Kidney (tissue), 14 donors: ENCODE results near the gene ARMH3. TPM values are rescaled to one million over a fixed set of nuclear protein-coding genes. Genes with fewer than 3 reads are reported as not detected.

Experiments used
- DNase-seq, 5 donors: peaks; one replicate each; pipeline ENCODE4 v3.0.0-alpha.2; 2013 to 2020
- FAIRE-seq: peaks from 2 replicates; lab custom pipeline; 2012; peaks lifted over from hg19 to GRCh38; lab: Jason Lieb, UNC
- H3K27ac ChIP-seq, 2 donors: one replicate each; pipeline ENCODE4 v1.7.0; 2013; ENCODE audit warnings: low read depth in 2 of 2, low read length in 2 of 2, inconsistent platforms in 1 of 2
- H3K27me3 ChIP-seq: one replicate; pipeline ENCODE4 v1.7.1; 2013; ENCODE audit warnings: low read length, inconsistent platforms; ENCODE audit not compliant: control insufficient read depth, insufficient read depth
- H3K36me3 ChIP-seq, 3 donors: one replicate each; pipeline versions ENCODE4 v1.7.0 to v1.7.1; 2013; ENCODE audit warnings: low read length in 3 of 3, control low read depth in 1 of 3, inconsistent platforms in 1 of 3; ENCODE audit not compliant: insufficient read depth in 3 of 3, control insufficient read depth in 2 of 3
- H3K4me1 ChIP-seq, 3 donors: one replicate each; pipeline versions ENCODE4 v1.7.0 to v1.7.1; 2013; ENCODE audit warnings: low read length in 3 of 3, inconsistent platforms in 1 of 3, low read depth in 1 of 3; ENCODE audit not compliant: control insufficient read depth in 2 of 3, insufficient read depth in 2 of 3
- H3K4me3 ChIP-seq, 3 donors: one replicate each; pipeline versions ENCODE4 v1.7.0 to v1.8.1; 2013; ENCODE audit warnings: low read length in 3 of 3, control low read depth in 1 of 3, inconsistent platforms in 1 of 3
- H3K9ac ChIP-seq, 3 donors: one replicate each; pipeline versions ENCODE4 v1.7.0 to v1.7.1; 2013; ENCODE audit warnings: low read length in 3 of 3, control low read depth in 1 of 3, inconsistent platforms in 1 of 3
- H3K9me3 ChIP-seq, 3 donors: one replicate each; pipeline versions ENCODE4 v1.7.0 to v1.7.1; 2013; ENCODE audit warnings: low read length in 3 of 3, control low read depth in 1 of 3, inconsistent platforms in 1 of 3; ENCODE audit not compliant: control insufficient read depth in 2 of 3, insufficient read depth in 1 of 3
- CTCF ChIP-seq: IDR thresholded peaks from 3 replicates; pipeline ENCODE4 v1.5.1; 2012; ENCODE audit warnings: mild to moderate bottlenecking, moderate library complexity, borderline replicate concordance; ENCODE audit not compliant: insufficient read depth; ENCODE audit errors: extremely low read depth
- intact Hi-C: fragments of 100-400 bp; cut with DNase I; formaldehyde crosslinking; loops from one replicate; pipeline ENCODE4 v1.11.1; 2022
- polyA plus RNA-seq: library from polyadenylated mRNA; stranded (reverse); fragments of 350-450 nt; fragmentation: Illumina TruSeq; extraction: RNeasy Lipid Tissue Mini Kit (QIAGEN cat#74804); gene quantifications from one replicate; pipeline ENCODE4 v1.2.3, GENCODE V29; 2014; ENCODE audit warnings: low read depth, low replicate concordance; ENCODE audit not compliant: insufficient read depth
- total RNA-seq: library from RNA; stranded (reverse); fragmentation: NEBNext Ultra II Directional; extraction: Animal tissue kit (Norgen Biotek cat#: 25700); gene quantifications from one replicate; pipeline ENCODE4 v1.2.1, GENCODE V29; 2021
- donor health status: control.
- donor health status: control.
- donor health status: control.
- donor health status: control.
- donor health status: control.
- donor health status: DM: yes; HTN: yes; CAD: no.
- donor health status: Normal renal cell carcinoma (clear cell type).

The ARMH3 gene
- total and polyA plus RNA-seq, 2 donors from 2014 or later: 14.0 to 26.1 TPM

GRCh38 chr10:101895781-101896180, 160.2 kb downstream of the ARMH3 start:
- FAIRE-seq: no peak
- H3K27me3 ChIP-seq: no peaks in the 10 kb centered on the region
- H3K4me1 ChIP-seq: peaks cover 0 to 12% (median 0%) of the 10 kb centered on the region in 3 donors
- H3K36me3 ChIP-seq: no peaks in the 10 kb centered on the region
- intact Hi-C loops: no loop called here
- no peak overlapping the region for H3K27ac ChIP-seq
- no peaks in the 10 kb centered on the region for H3K9me3 ChIP-seq
- no peak overlapping the region for H3K4me3 ChIP-seq
- no peak overlapping the region for H3K9ac ChIP-seq
- TF ChIP-seq CTCF: no peak
- DNase-seq: no peak

- H3K36me3 ChIP-seq: no peaks in the 10 kb centered on the region
- DNase-seq: no peak
- H3K4me1 ChIP-seq: peaks cover 0 to 12% (median 0%) of the 10 kb centered on the region in 3 donors
- no peaks in the 10 kb centered on the region for H3K9me3 ChIP-seq
- H3K9ac ChIP-seq: no peak overlapping the region
- no peak for FAIRE-seq
- intact Hi-C loops: no loop called here
- no peak overlapping the region for H3K4me3 ChIP-seq
- TF ChIP-seq CTCF: no peak
- H3K27ac ChIP-seq: peak overlapping the region in 1 of 2 donors; percentile 47
- H3K27me3 ChIP-seq: no peaks in the 10 kb centered on the region
Observed at GRCh38 chr10:101894742-101895141, 161.2 kb downstream of the ARMH3 start.

GRCh38 chr10:101894266-101894665, 161.7 kb downstream of the ARMH3 start:
- H3K27me3 ChIP-seq: no peaks in the 10 kb centered on the region
- H3K9ac ChIP-seq: no peak overlapping the region
- intact Hi-C loops: no loop called here
- peaks cover 0 to 12% (median 0%) of the 10 kb centered on the region in 3 donors for H3K4me1 ChIP-seq
- no peak for TF ChIP-seq CTCF
- FAIRE-seq: no peak
- no peak for DNase-seq
- no peaks in the 10 kb centered on the region for H3K9me3 ChIP-seq
- no peaks in the 10 kb centered on the region for H3K36me3 ChIP-seq
- no peak overlapping the region for H3K4me3 ChIP-seq
- peak overlapping the region; percentile 47 to 62 for H3K27ac ChIP-seq
